Naive thymus-derived CD4-positive, alpha-beta T cell (primary cell): ENCODE measurements around the gene MICAL3. TPM values are rescaled to one million over a fixed set of nuclear protein-coding genes. Genes with fewer than 3 reads are reported as not detected.
"Not testable (repeated sequence)": the region's sequence is repeated elsewhere in the genome, so short reads cannot be mapped to it uniquely, and the experiment has no call there.

Experiments
- ATAC-seq: fragments of 150-1000 bp; cut with Tn5 transposase; 2 replicates; pipeline ENCODE4 v1.10.0; 2021; ENCODE audit warnings: mild to moderate bottlenecking, moderate library complexity
- CTCF ChIA-PET: fragments of 350-600 bp; sonication (Branson Sonifier 250); formaldehyde crosslinking; loops from one replicate; lab custom pipeline; 2021; ENCODE audit warnings: antibody characterized with exemption; lab: Charles Lee
- POLR2A ChIA-PET: fragments of 350-600 bp; sonication (Branson Sonifier 250); formaldehyde crosslinking; loops from one replicate; lab custom pipeline; 2021; ENCODE audit warnings: antibody characterized with exemption, inconsistent platforms; lab: Charles Lee
- DNase-seq, 9 donors: peaks; one replicate each; pipeline versions ENCODE4 v3.0.0 to v3.0.0-alpha.2; 2020 to 2022; ENCODE audit warnings: mixed read lengths in 1 of 9
- H3K27ac ChIP-seq: one replicate; pipeline ENCODE4 v1.7.0; 2013; ENCODE audit warnings: mild to moderate bottlenecking, low read depth, low read length, moderate library complexity
- H3K27me3 ChIP-seq, 2 donors: one replicate each; pipeline ENCODE4 v1.7.0; 2013; ENCODE audit warnings: low read length in 2 of 2, mild to moderate bottlenecking in 2 of 2, moderate library complexity in 2 of 2; ENCODE audit not compliant: control insufficient read depth in 2 of 2, insufficient read depth in 2 of 2
- H3K36me3 ChIP-seq, 3 experiments: 1 replicate in 2 of 3; 2 replicates in 1 of 3; pipeline ENCODE4 v1.7.0; 2013; ENCODE audit warnings: low read length in 3 of 3, mild to moderate bottlenecking in 3 of 3, moderate library complexity in 1 of 3; ENCODE audit not compliant: insufficient read depth in 3 of 3, control insufficient read depth in 2 of 3
- H3K4me1 ChIP-seq, 2 donors: one replicate each; pipeline ENCODE4 v1.7.0; 2013; ENCODE audit warnings: low read length in 2 of 2, mild to moderate bottlenecking in 2 of 2, moderate library complexity in 1 of 2; ENCODE audit not compliant: control insufficient read depth in 2 of 2, insufficient read depth in 2 of 2
- H3K4me3 ChIP-seq: 2 replicates; pipeline ENCODE4 v1.7.0; 2013; ENCODE audit warnings: mild to moderate bottlenecking, low read length
- H3K9me3 ChIP-seq, 3 experiments: 1 replicate in 2 of 3; 2 replicates in 1 of 3; pipeline ENCODE4 v1.7.0; 2013; ENCODE audit warnings: low read length in 3 of 3; ENCODE audit not compliant: control insufficient read depth in 2 of 3
- H3K27ac Mint-ChIP-seq, 9 donors: one replicate each; pipeline ENCODE4 v1.8.0; 2020 to 2022; ENCODE audit warnings: mixed read lengths in 9 of 9, mild to moderate bottlenecking in 8 of 9, moderate library complexity in 5 of 9, inconsistent platforms in 2 of 9
- H3K27me3 Mint-ChIP-seq, 5 donors: one replicate each; pipeline ENCODE4 v1.8.0; 2021 to 2022; ENCODE audit warnings: mixed read lengths in 5 of 5, mild to moderate bottlenecking in 1 of 5
- H3K36me3 Mint-ChIP-seq, 5 donors: one replicate each; pipeline ENCODE4 v1.8.0; 2020 to 2022; ENCODE audit warnings: mixed read lengths in 5 of 5, mild to moderate bottlenecking in 3 of 5, inconsistent platforms in 1 of 5
- H3K4me1 Mint-ChIP-seq, 7 donors: one replicate each; pipeline ENCODE4 v1.8.0; 2020 to 2022; ENCODE audit warnings: mixed read lengths in 7 of 7, mild to moderate bottlenecking in 3 of 7, inconsistent platforms in 1 of 7
- H3K4me3 Mint-ChIP-seq, 10 donors: one replicate each; pipeline ENCODE4 v1.8.0; 2020 to 2022; ENCODE audit warnings: mild to moderate bottlenecking in 10 of 10, mixed read lengths in 10 of 10, moderate library complexity in 6 of 10, inconsistent platforms in 2 of 10
- H3K9me3 Mint-ChIP-seq, 11 donors: one replicate each; pipeline ENCODE4 v1.8.0; 2020 to 2022; ENCODE audit warnings: mixed read lengths in 11 of 11, mild to moderate bottlenecking in 4 of 11, inconsistent platforms in 1 of 11, moderate library complexity in 1 of 11
- intact Hi-C, 2 donors: fragments of 100-400 bp; cut with micrococcal nuclease; formaldehyde crosslinking; loops; one replicate each; pipeline ENCODE4 v1.15.1; 2023
- polyA plus RNA-seq, 2 donors: library from polyadenylated mRNA; unstranded; fragments of 300-500 nt; fragmentation: Illumina TruSeq; gene quantifications; one replicate each; pipeline ENCODE4 v1.2.3, GENCODE V29; 2021
- total RNA-seq, 6 experiments: library from RNA in 5 of 6; stranded (reverse) in 5 of 6; gene quantifications; 1 replicate in 5 of 6; 2 replicates in 1 of 6; pipeline ENCODE4 v1.2.3 and lab custom pipeline; 2021 to 2026

MICAL3 gene
- total and polyA plus RNA-seq, 7 experiments from 2014 or later: 0.28 to 43.9 (median 11.4) TPM

GRCh38 chr22:18024956-18025720 is 777 bp upstream of the MICAL3 start:
- ChIA-PET POLR2A (no interaction called here), CTCF (interaction anchor here (0.5 to 2.4 kb wide), 3 partner anchors 65 to 304 kb away, joined by 3 to 10 read pairs (median 3); no protein-coding TSS in a partner anchor)
- Histone ChIP-seq H3K27me3 (no peaks in the 10 kb centered on the region), H3K27ac (no peak overlapping the region), H3K9me3 (no peaks in the 10 kb centered on the region), H3K36me3 (no peaks in the 10 kb centered on the region), H3K4me3 (no peak overlapping the region), H3K4me1 (peaks cover 0 to 4% of the 10 kb centered on the region in 2 donors)
- H3K27ac Mint-ChIP-seq: no peak overlapping the region
- peaks cover 42 to 77% (median 49%) of the 10 kb centered on the region in 5 donors for H3K27me3 Mint-ChIP-seq
- H3K36me3 Mint-ChIP-seq: no peaks in the 10 kb centered on the region
- intact Hi-C loops: loop anchor here (1.0 to 2.0 kb wide), 4 partner anchors 24 to 195 kb away; partner anchors contain the start of gene PEX26 (in 2 of the 2)
- H3K4me3 Mint-ChIP-seq: peak overlapping the region; percentile 61 to 90 (median 81)
- H3K9me3 Mint-ChIP-seq: peaks cover 0 to 4% (median 0%) of the 10 kb centered on the region in 11 donors
- no peak for DNase-seq
- H3K4me1 Mint-ChIP-seq: peaks cover 5 to 17% (median 10%) of the 10 kb centered on the region in 7 donors
- no peak for ATAC-seq

DNA sequence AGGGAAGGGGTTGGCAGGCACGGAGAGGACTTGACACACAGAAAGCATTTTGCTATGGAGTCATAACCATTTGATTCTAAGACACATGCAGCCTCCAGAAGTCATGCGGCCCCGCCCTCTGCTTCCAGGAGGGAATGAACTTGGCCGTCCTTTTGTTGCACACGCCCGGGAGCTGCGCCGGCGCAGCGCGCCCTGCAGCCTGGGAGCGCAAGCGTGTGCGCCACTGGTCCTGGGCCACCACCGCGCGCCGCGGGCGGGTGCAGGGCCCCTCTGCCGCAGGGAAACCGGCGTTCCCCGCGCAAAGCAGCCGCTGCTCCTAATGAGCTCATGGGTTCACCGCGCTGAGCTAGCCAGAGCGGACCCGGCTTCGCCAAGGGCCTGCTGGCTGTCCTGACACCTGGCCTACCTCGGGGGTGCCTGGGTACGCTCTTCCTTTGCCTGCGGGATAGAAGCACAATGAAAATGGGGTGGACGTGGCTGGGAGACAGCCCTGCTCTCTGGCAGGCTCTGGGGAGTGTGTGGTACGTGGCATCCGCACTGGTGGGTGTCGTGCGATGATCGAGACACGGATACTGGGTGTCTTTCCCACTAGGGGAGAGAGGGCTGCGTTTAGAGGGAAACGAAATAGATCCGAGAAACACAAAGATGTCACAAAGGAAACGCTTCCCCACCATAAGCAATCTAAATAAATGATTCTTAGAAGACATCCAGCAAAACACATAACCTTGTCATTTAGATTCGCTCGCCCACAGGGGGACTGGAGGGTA is 669 bp downstream of the MICAL3 start:
- intact Hi-C loops: loop anchor here (1.0 to 2.0 kb wide), 4 partner anchors 22 to 193 kb away; partner anchors contain the start of gene PEX26 (in 2 of the 2)
- H3K4me3 ChIP-seq: peak overlapping the region; percentile 57
- no peak overlapping the region for H3K27ac Mint-ChIP-seq
- ChIA-PET CTCF (interaction anchor here (0.6 to 2.4 kb wide), 5 partner anchors 27 to 195 kb away, joined by 3 to 10 read pairs (median 5); no protein-coding TSS in a partner anchor), POLR2A (interaction anchor here (1.0 kb wide), 1 partner anchor 43 kb away, joined by 3 read pairs; no protein-coding TSS in a partner anchor)
- DNase-seq (peak in 6 of 9 donors; percentile 7 to 46 (median 13)), ATAC-seq (peak; percentile 34)
- no peaks in the 10 kb centered on the region for H3K27me3 ChIP-seq
- peaks cover 0 to 4% (median 0%) of the 10 kb centered on the region in 11 donors for H3K9me3 Mint-ChIP-seq
- H3K4me1 Mint-ChIP-seq: peaks cover 5 to 17% (median 10%) of the 10 kb centered on the region in 7 donors
- peaks cover 0 to 4% of the 10 kb centered on the region in 2 donors for H3K4me1 ChIP-seq
- no peak overlapping the region for H3K27ac ChIP-seq
- H3K27me3 Mint-ChIP-seq: peaks cover 42 to 66% (median 49%) of the 10 kb centered on the region in 5 donors
- no peaks in the 10 kb centered on the region for H3K36me3 ChIP-seq
- H3K9me3 ChIP-seq: no peaks in the 10 kb centered on the region
- no peaks in the 10 kb centered on the region for H3K36me3 Mint-ChIP-seq
- peak overlapping the region; percentile 76 to 95 (median 88) for H3K4me3 Mint-ChIP-seq

DNA sequence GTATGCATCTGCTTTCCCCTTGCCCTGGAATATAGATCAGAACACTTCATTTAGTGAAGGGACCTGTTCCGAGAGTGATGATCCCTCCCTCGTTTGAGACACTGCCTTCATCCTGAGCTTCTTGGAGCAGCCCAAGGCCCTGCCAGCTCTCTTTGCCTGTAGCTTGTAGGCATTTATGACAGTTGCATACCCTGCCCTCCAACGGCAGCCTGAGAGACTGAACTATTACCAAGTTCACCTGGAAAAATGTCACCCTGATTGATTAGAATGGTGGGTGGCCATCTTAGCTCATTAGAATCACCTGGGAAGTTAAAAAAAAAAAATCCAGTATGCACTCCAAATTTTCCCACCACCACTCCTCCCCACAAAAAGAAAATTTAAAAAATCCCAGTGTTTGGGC is 1.5 kb downstream of the MICAL3 start:
- Histone ChIP-seq H3K36me3 (no peaks in the 10 kb centered on the region), H3K27ac (no peak overlapping the region), H3K4me3 (no peak overlapping the region), H3K4me1 (peaks cover 0 to 4% of the 10 kb centered on the region in 2 donors), H3K9me3 (no peaks in the 10 kb centered on the region), H3K27me3 (no peaks in the 10 kb centered on the region)
- Mint-ChIP-seq H3K4me3 (peak overlapping the region in 7 of 10 donors; percentile 16 to 87 (median 65)), H3K9me3 (peaks cover 0 to 4% (median 0%) of the 10 kb centered on the region in 11 donors), H3K36me3 (no peaks in the 10 kb centered on the region), H3K4me1 (peaks cover 5 to 17% (median 10%) of the 10 kb centered on the region in 7 donors), H3K27ac (no peak overlapping the region), H3K27me3 (peaks cover 42 to 61% (median 46%) of the 10 kb centered on the region in 5 donors)
- ChIA-PET CTCF (interaction anchor here (0.6 to 1.4 kb wide), 4 partner anchors 26 to 194 kb away, joined by 3 to 6 read pairs (median 4); no protein-coding TSS in a partner anchor), POLR2A (interaction anchor here (1.1 kb wide), 1 partner anchor 23 kb away, joined by 3 read pairs; no protein-coding TSS in a partner anchor)
- ATAC-seq: no peak
- DNase-seq: no peak
- intact Hi-C loops: no loop called here

DNA sequence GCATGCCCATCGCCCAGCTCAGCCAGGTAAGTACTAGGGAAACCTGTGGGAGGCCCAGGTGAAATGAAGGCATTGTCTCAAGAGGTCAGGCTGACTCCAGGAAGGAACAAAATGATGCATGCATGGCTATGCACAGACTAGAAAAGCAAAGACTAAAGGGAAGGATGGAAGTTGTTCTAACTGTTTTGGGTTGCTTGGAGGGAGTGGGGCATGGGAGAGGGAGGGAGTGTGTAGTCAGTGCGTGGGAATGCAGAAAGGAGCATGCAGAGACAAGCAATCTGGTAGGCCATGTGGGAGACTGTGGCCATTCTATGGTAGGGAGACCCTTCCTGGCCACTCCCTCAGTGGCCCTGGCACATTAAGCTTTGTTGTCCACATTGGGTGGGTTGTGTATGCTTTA is 2.9 kb downstream of the MICAL3 start:
- ATAC-seq (no peak), DNase-seq (no peak)
- Histone ChIP-seq H3K36me3 (no peaks in the 10 kb centered on the region), H3K27ac (no peak overlapping the region), H3K9me3 (no peaks in the 10 kb centered on the region), H3K27me3 (no peaks in the 10 kb centered on the region), H3K4me1 (peaks cover 0 to 4% of the 10 kb centered on the region in 2 donors), H3K4me3 (no peak overlapping the region)
- peaks cover 0 to 4% (median 0%) of the 10 kb centered on the region in 11 donors for H3K9me3 Mint-ChIP-seq
- peaks cover 31 to 48% (median 41%) of the 10 kb centered on the region in 5 donors for H3K27me3 Mint-ChIP-seq
- intact Hi-C loops: no loop called here
- H3K36me3 Mint-ChIP-seq: no peaks in the 10 kb centered on the region
- H3K4me3 Mint-ChIP-seq: no peak overlapping the region
- POLR2A ChIA-PET: no interaction called here
- H3K27ac Mint-ChIP-seq: no peak overlapping the region
- CTCF ChIA-PET: no interaction called here
- peaks cover 5 to 17% (median 10%) of the 10 kb centered on the region in 7 donors for H3K4me1 Mint-ChIP-seq

GRCh38 chr22:18020743-18021142 is 3.6 kb downstream of the MICAL3 start:
- not testable (repeated sequence) for ATAC-seq

GRCh38 chr22:18013947-18014346 is 10.4 kb downstream of the MICAL3 start:
- H3K36me3 Mint-ChIP-seq: no peaks in the 10 kb centered on the region
- no peaks in the 10 kb centered on the region for H3K36me3 ChIP-seq
- no peaks in the 10 kb centered on the region for H3K4me1 Mint-ChIP-seq
- no peaks in the 10 kb centered on the region for H3K27me3 ChIP-seq
- ChIA-PET POLR2A (no interaction called here), CTCF (no interaction called here)
- no peaks in the 10 kb centered on the region for H3K9me3 Mint-ChIP-seq
- intact Hi-C loops: no loop called here
- DNase-seq (no peak), ATAC-seq (no peak)
- H3K4me1 ChIP-seq: no peaks in the 10 kb centered on the region
- H3K9me3 ChIP-seq: no peaks in the 10 kb centered on the region
- peaks cover 0 to 14% (median 0%) of the 10 kb centered on the region in 5 donors for H3K27me3 Mint-ChIP-seq
- no peak overlapping the region for H3K27ac ChIP-seq
- H3K4me3 Mint-ChIP-seq: no peak overlapping the region
- no peak overlapping the region for H3K4me3 ChIP-seq
- peak overlapping the region in 1 of 9 donors; percentile 31 for H3K27ac Mint-ChIP-seq

More at GRCh38 chr22:18020743-18021142, 3.6 kb downstream of the MICAL3 start:
- H3K9me3 ChIP-seq, H3K27ac Mint-ChIP-seq, H3K4me3 Mint-ChIP-seq, H3K36me3 Mint-ChIP-seq, DNase-seq, H3K27ac ChIP-seq, H3K9me3 Mint-ChIP-seq, H3K4me1 ChIP-seq, intact Hi-C loops, H3K4me3 ChIP-seq, H3K27me3 ChIP-seq, CTCF ChIA-PET, H3K36me3 ChIP-seq, POLR2A ChIA-PET: not testable (repeated sequence)
- Mint-ChIP-seq H3K27me3 (peaks cover 25 to 42% (median 35%) of the 10 kb centered on the region in 5 donors), H3K4me1 (peaks cover 5 to 17% (median 10%) of the 10 kb centered on the region in 7 donors)
